T-helper 2 cell (primary cell): ENCODE data around the gene INSYN2B.

Experiments
- DNase-seq, 5 experiments: peaks; one replicate each; pipeline versions ENCODE4 v3.0.0 to v3.0.0-alpha.2; 2012 to 2022

Gene INSYN2B

DNA sequence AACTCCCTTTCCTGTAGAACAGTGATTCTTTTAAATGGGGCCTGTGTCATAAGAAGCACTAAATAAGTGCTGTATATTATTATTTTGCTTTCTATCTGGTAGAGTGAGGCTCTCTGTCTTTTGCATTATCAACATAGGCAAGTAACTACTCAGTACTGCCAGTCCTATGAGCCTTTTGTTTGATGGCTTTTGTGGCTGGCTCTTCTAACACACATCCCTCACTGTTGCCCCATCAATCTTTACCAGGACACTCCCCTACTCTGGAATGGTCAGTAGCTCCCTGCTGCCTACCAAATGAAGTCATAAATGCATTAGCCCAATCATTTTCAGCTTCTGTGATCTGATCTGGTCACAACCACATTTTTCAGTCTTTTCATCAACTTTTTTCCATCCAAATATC, 137.6 kb downstream of the INSYN2B start:
- no peak for DNase-seq

GRCh38 chr5:169840405-169840804, 139.9 kb downstream of the INSYN2B start:
- no peak for DNase-seq

DNA sequence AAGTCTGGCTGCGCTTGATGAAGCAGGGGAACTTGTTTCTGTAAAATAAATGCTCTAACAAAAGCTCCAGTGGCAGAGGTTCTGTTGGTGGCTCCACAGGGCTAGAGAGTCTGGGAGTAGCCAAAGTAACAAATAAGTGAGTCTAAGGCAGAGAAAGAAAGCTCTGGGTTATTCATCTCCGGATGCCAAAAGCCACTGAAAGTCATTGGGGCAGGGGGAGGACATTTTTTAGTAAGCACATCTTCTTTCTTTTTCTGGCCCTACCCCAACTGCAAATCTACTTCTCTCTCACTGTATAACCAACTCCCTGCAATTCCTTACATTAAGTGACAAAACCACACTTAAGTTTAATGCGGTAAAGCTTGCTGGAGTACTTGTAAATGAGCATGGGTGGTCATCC, 141.6 kb downstream of the INSYN2B start:
- DNase-seq = peak in 1 of 5 experiments; percentile 81

GRCh38 chr5:169837686-169838085, 142.6 kb downstream of the INSYN2B start:
- no peak for DNase-seq

- peak in 1 of 5 experiments; percentile 11 for DNase-seq
These were observed 143.3 kb downstream of the INSYN2B start for GRCh38 chr5:169836835-169837536.

DNA sequence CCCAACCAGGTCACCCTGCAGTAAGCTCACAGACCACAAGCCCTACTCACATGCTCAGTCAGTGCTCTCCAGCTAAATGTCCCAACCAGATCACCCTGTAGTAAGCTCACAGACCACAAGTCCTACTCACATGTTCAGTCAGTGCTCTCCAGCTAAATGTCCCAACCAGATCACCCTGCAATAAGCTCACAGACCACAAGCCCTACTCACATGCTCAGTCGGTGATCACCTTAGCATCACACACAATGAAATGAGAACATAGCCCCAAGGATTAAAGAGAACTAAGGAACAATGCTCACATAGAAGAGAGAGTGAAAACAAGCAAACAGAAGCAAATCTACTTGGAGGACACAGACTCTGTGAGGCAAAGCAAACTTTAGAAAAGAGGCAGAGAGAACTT, 145.8 kb downstream of the INSYN2B start:
- DNase-seq = peak in 1 of 5 experiments; percentile 77

- peak in 1 of 5 experiments; percentile 55 for DNase-seq
These were observed 146.5 kb downstream of the INSYN2B start for GRCh38 chr5:169833681-169834292.

DNA sequence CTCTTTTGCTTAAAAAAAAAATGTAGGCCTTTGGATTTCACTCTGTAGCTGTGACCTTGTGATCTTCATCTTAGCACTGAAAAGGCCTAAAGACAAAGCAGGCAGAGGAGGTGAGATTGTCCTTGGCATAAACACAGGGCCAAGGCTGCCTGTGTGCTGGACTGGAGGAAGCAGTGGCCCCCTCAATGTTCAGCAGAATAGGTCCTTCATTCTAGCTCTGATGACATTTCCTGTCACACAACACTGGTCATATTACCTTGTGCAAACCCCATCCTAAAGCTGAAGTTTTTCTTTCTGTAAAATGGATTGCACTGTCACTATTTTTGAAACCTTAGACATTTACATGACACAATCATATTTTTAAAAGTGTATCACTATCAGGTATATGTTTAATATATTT, 147.4 kb downstream of the INSYN2B start:
- DNase-seq = peak in 1 of 5 experiments; percentile 21

DNA sequence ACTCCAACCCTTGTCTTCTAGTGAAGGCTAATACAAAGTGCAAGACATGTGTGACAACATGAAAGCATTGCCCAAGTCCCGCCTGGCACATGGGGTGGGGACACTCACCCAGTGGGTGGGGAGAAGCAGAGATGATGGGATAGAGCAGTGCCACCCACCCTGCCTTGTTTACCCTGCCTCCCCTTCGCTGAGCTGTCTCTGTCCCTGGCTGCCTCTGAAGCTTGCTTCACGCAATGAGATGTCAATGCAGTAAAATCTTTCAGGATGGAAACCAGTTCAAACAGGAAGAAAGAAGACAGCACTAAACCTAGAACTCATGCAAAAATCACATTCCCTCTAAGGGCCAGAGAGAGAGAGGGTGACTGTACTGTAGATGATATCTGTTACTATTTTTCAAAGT, 148.0 kb downstream of the INSYN2B start:
- DNase-seq = peak in 1 of 5 experiments; percentile 35

GRCh38 chr5:169831331-169831730, 149.0 kb downstream of the INSYN2B start:
- no peak for DNase-seq

DNA sequence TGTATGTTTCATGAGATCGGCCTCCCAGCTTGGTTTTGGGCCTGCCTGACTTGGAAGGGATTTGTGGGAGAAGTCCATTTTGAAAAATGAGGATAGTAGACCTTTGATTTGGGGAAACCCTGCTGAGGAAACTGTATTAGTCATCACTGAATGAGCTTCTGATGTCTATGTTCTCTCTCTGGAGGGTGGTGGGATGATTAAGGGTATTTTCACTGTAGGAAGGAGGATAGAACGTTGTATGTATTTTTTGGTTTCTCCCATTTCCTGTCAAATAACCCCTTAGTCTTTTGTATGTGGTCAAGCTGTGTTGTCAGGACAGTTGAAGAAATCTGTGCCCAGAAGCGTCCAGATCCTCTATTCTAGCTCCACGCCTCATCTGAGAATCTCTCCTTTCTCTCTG, 151.9 kb downstream of the INSYN2B start:
- no peak for DNase-seq

- DNase-seq = no peak
These were observed 152.5 kb downstream of the INSYN2B start for GRCh38 chr5:169827769-169828168.

DNA sequence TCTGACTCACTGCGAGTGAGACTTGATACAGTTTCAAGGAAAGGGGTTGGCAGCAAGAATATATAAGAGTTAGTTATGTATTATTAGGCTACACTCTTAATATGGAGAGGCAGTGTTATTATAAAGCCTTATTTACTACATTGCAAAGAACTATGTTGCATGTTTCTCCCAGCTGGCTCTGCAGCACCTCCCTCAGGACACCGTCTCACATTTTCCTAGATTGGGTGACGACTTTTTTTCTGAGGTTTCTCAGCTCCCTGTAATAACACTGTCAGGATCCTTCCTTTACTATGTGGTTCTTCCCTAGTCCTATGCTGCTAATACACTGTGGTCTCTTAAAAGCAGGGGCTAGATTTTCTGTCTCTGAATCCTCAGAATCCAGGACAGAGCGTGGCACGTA, 153.7 kb downstream of the INSYN2B start:
- no peak for DNase-seq

- no peak for DNase-seq
These were observed 163.3 kb downstream of the INSYN2B start for GRCh38 chr5:169817031-169817430.

DNA sequence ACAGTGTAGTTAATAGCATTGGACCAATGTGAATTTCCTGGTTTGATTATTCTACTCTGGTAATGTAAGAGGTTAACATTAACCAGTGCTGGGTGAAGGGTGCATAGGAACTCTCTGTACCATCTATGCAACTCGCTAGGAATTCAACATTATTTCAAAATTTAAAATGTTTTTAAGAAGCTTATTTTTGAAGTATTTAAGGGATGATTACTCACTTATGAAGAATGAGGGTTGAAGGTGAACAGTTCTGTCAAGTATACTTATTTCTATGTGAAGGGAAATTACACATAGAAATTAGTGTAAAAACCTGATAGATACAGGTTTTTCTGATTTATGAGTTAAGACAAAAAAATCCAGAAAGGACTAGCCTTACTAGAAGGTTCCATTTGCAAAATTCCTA, 165.8 kb downstream of the INSYN2B start:
- DNase-seq = no peak
